ENCODE measurements around the gene LRCH4. TPM values are rescaled to one million over a fixed set of nuclear protein-coding genes. Genes with fewer than 3 reads are reported as not detected.
"Not testable (repeated sequence)": the region's sequence is repeated elsewhere in the genome, so short reads cannot be mapped to it uniquely, and the experiment has no call there.

LRCH4 gene
- total RNA-seq, 1 donor from 2014 or later, result 3.9 TPM

GRCh38 chr7:100543586-100543985 lies 42.3 kb downstream of the LRCH4 start:
- no peaks in the 10 kb centered on the region for H3K36me3 ChIP-seq (ENCODE audit: control insufficient read depth, insufficient read depth, low read length)
- DNase-seq (ENCODE audit: low read depth) (no peak), FAIRE-seq (no peak)
- no peaks in the 10 kb centered on the region for H3K27me3 ChIP-seq (ENCODE audit: control insufficient read depth, insufficient read depth, low read length)
- no peak overlapping the region for H3K4me3 ChIP-seq (ENCODE audit: low read depth, low read length)
- no peak for TF ChIP-seq CTCF (IDR thresholded peaks at IDR 0.05; ENCODE audit: insufficient read depth, low read length, severe bottlenecking)

GRCh38 chr7:100541309-100541708 lies 44.6 kb downstream of the LRCH4 start:
- DNase-seq (ENCODE audit: low read depth); H3K4me3 ChIP-seq (ENCODE audit: low read depth, low read length); FAIRE-seq; H3K36me3 ChIP-seq (ENCODE audit: control insufficient read depth, insufficient read depth, low read length); H3K27me3 ChIP-seq (ENCODE audit: control insufficient read depth, insufficient read depth, low read length): not testable (repeated sequence)

GRCh38 chr7:100540073-100540723 lies 45.7 kb downstream of the LRCH4 start:
- H3K4me3 ChIP-seq (ENCODE audit: low read depth, low read length), result peak overlapping the region; percentile 80
- no peaks in the 10 kb centered on the region for H3K36me3 ChIP-seq (ENCODE audit: control insufficient read depth, insufficient read depth, low read length)
- TF ChIP-seq CTCF (IDR thresholded peaks at IDR 0.05; ENCODE audit: insufficient read depth, low read length, severe bottlenecking), result no peak
- FAIRE-seq, result no peak
- H3K27me3 ChIP-seq (ENCODE audit: control insufficient read depth, insufficient read depth, low read length), result no peaks in the 10 kb centered on the region
- no peak for DNase-seq (ENCODE audit: low read depth)

GRCh38 chr7:100539436-100540006 lies 46.4 kb downstream of the LRCH4 start:
- H3K4me3 ChIP-seq (ENCODE audit: low read depth, low read length), result peak overlapping the region; percentile 80
- no peak for DNase-seq (ENCODE audit: low read depth)
- H3K27me3 ChIP-seq (ENCODE audit: control insufficient read depth, insufficient read depth, low read length), result no peaks in the 10 kb centered on the region
- no peaks in the 10 kb centered on the region for H3K36me3 ChIP-seq (ENCODE audit: control insufficient read depth, insufficient read depth, low read length)
- FAIRE-seq, result no peak
- TF ChIP-seq CTCF (IDR thresholded peaks at IDR 0.05; ENCODE audit: insufficient read depth, low read length, severe bottlenecking), result no peak

- Histone ChIP-seq H3K4me3 (ENCODE audit: low read depth, low read length) (peak within 1 kb of the TSS; percentile 80), H3K36me3 (ENCODE audit: control insufficient read depth, insufficient read depth, low read length) (no peaks in the 10 kb centered on the region), H3K27me3 (ENCODE audit: control insufficient read depth, insufficient read depth, low read length) (no peaks in the 10 kb centered on the region)
- FAIRE-seq, result no peak
- TF ChIP-seq CTCF (IDR thresholded peaks at IDR 0.05; ENCODE audit: insufficient read depth, low read length, severe bottlenecking), result no peak
- peak; percentile 97 for DNase-seq (ENCODE audit: low read depth)
Measured at GRCh38 chr7:100538654-100539435, 47.1 kb downstream of the LRCH4 start, which contains the start of gene AGFG2. Gene AGFG2 (plus strand): TSS chr7:100539203. CDS start chr7:100539347, 144 bp downstream.

- DNase-seq (ENCODE audit: low read depth) (no peak), FAIRE-seq (no peak)
- Histone ChIP-seq H3K36me3 (ENCODE audit: control insufficient read depth, insufficient read depth, low read length) (no peaks in the 10 kb centered on the region), H3K27me3 (ENCODE audit: control insufficient read depth, insufficient read depth, low read length) (no peaks in the 10 kb centered on the region), H3K4me3 (ENCODE audit: low read depth, low read length) (peak overlapping the region; percentile 35)
- TF ChIP-seq CTCF (IDR thresholded peaks at IDR 0.05; ENCODE audit: insufficient read depth, low read length, severe bottlenecking), result no peak
Measured at GRCh38 chr7:100538348-100538653, 47.6 kb downstream of the LRCH4 start.

GRCh38 chr7:100536695-100537094 lies 49.2 kb downstream of the LRCH4 start:
- not testable (repeated sequence) for H3K27me3 ChIP-seq (ENCODE audit: control insufficient read depth, insufficient read depth, low read length); FAIRE-seq; DNase-seq (ENCODE audit: low read depth)

GRCh38 chr7:100535982-100536381 lies 49.9 kb downstream of the LRCH4 start:
- not testable (repeated sequence) for H3K4me3 ChIP-seq (ENCODE audit: low read depth, low read length); DNase-seq (ENCODE audit: low read depth); H3K36me3 ChIP-seq (ENCODE audit: control insufficient read depth, insufficient read depth, low read length); FAIRE-seq; H3K27me3 ChIP-seq (ENCODE audit: control insufficient read depth, insufficient read depth, low read length)

More at GRCh38 chr7:100536695-100537094, 49.2 kb downstream of the LRCH4 start:
- not testable (repeated sequence) for H3K4me3 ChIP-seq (ENCODE audit: low read depth, low read length); H3K36me3 ChIP-seq (ENCODE audit: control insufficient read depth, insufficient read depth, low read length)

Data from bronchial epithelial cell (primary cell).